ENCODE measurements around the gene EID2B.

Gene EID2B, protein sequence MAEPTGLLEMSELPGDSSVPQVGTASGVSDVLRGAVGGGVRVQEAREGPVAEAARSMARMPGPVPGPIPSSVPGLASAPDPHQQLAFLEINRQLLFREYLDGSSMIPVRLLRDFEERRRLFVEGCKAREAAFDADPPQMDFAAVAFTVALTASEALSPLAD

GRCh38 chr19:39532233-39533002 lies at the start of gene EID2B:
Gene EID2B (minus strand): TSS chr19:39532852. CDS start chr19:39532802, 50 bp downstream.
- DNase-seq: peak; percentile 95

DNA sequence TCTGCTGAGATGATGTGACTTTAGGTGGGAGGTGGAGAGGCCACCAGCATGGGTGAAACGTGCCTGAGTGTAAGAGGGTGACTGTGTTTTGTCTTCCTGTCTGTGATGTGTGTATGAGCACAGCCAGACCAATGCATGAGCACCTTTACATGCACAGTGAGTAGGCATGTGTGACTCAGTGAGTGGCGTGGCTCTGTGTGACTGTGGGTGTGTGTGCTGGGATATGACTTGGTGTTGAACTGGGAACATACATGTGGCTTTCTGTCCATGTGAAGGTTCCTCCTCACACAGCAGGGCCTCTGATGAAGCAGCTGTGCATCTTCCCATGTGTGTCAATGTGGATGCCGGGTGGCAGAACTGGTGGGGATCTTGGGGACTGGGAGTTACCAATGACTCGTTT lies 49.8 kb upstream of the EID2B start:
- DNase-seq: no peak

- no peak for DNase-seq
Observed at GRCh38 chr19:39568604-39569003, 36.0 kb upstream of the EID2B start.

- no peak for DNase-seq
Observed at GRCh38 chr19:39566064-39566463, 33.4 kb upstream of the EID2B start.

GRCh38 chr19:39563408-39563807 lies 30.8 kb upstream of the EID2B start:
- DNase-seq: no peak

DNA sequence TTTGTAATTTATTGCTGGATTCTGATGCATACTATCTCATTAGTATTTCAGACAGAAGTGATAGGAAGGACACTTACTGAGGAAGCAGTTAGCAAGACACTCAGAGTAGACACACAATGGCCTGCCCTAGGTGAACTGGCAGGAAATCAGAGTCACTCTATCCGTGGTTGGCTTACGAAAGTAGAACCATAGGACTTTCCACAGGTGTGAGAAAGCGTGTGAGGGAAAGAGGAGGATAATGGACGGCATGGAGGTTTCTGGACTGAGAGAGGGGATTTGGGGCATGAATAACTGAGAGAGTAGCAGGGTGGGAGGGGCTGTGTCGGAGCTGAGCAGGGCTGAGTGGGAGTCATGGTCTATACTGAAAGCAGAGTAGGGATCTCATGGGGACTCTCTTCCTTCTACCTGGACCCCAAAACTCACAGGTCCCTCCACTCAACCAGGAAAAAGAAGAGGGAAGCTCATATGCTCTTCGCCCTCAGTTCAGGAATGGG lies 26.0 kb upstream of the EID2B start:
- DNase-seq: no peak

GRCh38 chr19:39557811-39558623 lies 25.4 kb upstream of the EID2B start:
- no peak for DNase-seq

DNA sequence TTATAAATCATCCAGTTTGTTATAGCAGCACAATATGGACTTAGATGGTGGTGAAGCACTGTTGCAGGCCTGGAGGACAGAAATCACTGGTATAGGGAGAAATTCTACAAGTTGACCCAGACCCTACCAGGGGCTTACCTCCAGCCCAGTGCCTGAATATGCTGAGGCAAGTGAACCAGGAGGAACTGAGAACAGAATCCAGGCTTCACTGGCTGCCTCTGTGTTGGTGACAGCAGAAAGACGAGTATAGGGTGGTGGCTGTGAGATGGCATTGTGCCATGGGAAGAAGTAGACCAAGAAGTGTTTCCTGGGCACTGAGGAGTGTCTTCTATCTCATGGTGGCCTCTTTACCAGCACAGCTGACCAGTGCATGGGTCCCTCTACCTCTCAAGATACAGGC lies 23.2 kb upstream of the EID2B start:
- DNase-seq: no peak

DNA sequence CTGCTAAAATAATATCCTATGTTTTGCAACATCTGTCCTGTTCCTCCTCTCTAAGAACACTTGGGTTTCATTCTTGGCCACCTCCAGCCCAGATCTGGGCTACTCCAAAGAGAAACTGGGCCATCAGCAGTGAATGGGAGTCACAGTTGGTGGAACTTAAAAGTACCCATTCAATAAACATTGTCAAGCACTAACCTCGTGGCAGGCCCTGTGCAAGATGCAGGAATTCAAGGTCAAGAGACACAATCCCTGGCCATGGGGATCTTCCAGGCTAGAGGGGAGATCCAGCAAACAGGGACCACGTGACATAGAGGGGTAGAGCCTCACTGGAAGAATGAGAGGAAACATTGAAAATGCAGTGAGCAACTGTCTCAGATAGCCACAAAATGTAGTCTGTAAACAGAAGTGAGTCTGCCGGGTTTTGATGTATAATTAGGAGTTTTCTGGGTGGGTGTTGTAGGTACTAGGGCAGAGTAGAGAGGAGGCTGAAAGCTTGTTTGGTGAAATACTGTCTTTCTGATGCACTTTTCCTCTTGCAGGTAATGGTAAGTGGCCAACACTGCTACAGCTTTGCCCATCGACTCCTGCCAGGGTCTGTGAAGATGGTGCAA lies 22.2 kb upstream of the EID2B start:
- no peak for DNase-seq

- no peak for DNase-seq
Observed at GRCh38 chr19:39553082-39553652, 20.5 kb upstream of the EID2B start.

GRCh38 chr19:39550197-39550596 lies 17.5 kb upstream of the EID2B start:
- no peak for DNase-seq

- no peak for DNase-seq
Observed at GRCh38 chr19:39546599-39546998, 13.9 kb upstream of the EID2B start.

GRCh38 chr19:39544911-39545310 lies 12.3 kb upstream of the EID2B start:
- no peak for DNase-seq

DNA sequence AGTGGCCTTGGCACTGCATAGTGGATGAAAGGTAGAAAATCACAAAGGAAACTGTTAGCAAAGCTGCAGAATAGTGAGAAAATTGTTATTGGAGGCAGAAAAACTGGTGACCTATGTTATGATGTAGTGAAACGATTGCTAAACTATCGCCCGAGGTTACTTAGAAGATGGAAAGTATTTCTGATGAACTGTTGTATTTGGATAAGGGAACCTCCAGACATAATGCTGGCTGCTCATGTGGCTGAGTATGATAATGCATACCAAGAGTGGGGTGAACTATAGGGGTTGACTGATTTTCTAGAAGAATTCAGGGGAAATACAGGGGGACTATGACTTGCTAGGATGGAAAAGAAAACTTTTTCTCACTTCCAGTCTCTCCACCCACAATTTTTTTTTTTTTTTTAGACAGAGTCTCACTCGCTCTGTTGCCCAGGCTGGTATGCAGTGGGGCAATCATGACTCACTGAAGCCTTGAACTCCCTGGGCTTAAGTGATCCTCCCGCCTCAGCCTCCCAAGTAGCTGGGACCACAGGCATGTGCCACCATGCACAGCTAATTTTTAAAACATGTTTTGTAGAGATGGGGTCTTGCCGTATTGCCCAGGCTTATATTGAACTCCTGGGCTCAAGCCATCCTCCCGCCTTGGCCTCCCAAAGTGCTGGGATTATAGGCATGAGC lies 11.7 kb upstream of the EID2B start:
- DNase-seq: no peak

- no peak for DNase-seq
Observed at GRCh38 chr19:39543477-39543857, 10.8 kb upstream of the EID2B start.

DNA sequence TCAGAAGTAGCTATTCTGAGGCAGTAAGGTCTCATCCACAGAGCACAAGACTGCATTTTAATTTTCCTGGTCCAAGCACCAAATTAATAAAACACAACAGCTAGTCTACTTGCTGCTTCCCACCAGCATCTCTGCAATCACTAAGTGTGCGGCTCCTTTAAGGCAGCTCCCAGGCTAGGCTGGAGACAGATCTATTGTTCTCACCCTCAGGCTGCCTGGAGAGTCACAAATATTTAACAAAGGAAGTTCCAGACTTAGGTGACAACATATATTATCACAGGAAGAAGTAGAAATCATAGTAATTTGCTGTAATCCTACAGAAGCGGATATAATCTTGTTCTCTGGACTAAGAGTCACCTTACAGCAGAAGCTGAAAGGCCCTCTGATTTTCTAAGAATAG lies 9.6 kb upstream of the EID2B start:
- DNase-seq: no peak

DNA sequence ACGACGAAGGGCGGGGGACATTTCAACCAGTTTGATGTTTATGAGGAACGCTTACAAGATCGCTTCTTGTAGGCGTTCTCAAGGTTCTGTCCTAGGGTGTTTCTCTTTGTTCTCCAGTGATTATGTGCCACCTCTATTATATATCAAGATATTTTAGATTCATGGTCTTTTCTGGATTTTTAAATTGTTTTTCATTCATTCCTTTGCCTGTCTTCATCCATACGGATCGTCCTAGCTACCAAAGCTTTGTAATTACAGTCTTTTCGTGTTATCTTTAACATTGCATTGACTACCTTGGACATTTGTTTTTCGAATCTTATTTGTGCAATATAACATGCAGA lies 7.7 kb upstream of the EID2B start:
- DNase-seq: no peak

DNA sequence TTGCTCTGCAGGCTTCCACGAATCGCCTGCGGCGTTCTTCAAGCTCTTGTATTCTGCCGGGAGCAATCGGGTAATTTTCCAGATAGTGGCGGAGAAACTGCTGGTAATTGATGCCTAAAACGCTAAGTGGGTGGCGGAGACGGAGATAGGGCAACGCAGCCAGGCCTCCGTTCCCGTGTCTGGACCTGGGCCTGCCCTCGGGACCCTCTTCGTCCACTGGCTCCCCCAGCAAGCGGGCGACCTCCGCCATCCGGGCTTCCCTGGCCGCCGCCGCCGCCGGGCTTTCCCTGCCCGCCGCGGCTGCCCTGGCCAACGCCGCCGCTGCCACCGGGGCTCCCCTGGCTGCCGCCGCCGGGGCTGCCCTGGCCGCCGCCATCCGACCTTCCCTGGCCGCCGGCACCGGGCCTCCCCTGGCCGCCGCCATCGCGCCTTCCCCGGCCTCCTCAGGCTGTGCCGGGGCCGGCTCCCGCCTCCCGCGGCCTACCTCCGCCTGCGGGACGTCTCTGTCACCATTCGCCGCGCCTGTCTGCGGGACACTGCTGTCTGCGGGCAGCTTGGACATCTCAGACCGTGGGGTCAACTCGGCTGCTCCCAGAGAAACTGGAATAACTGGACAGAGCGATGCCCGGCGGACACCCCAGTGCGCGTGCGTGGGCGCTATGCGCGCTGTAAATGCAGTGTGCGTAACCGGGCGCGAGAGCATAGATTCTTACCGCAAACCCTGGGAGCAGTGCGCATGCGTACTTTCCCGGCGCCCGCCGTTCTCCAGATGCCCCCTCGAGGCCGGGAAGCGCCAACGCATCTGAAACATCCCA lies 7.1 kb upstream of the EID2B start, which contains the start of gene EID2:
Gene EID2, minus strand, starts transcription at position 644 of the 815 bp plus-strand sequence. Its CDS starts 82 bp downstream, at position 562.
- DNase-seq: peak; percentile 94

DNA sequence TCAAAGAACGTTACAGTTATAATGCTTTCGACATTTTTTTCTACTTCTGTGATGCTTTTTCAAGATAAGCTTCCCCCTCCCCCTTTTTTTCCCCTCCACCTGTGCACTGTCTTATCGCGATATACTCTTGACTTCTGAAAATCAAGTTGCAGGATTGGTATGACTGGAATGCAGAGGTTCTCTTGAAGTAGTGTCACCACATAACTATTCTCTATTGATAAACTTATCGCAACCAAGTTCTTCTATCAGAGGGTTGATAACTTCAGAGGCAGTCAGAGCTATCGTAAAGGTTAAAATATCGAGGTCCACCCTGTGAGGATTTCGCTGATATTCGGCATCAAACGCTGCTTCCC lies 6.5 kb upstream of the EID2B start:
- no peak for DNase-seq

- no peak for DNase-seq
Observed at GRCh38 chr19:39533791-39534190, 1.1 kb upstream of the EID2B start.

GRCh38 chr19:39533003-39533512 lies 406 bp upstream of the EID2B start:
- DNase-seq: no peak
